Lower leg skin (tissue), 3 donors: ENCODE measurements around the gene ZNF148.

Experiments used
- CTCF ChIP-seq, 3 donors: fragments of 450-650 bp; IDR thresholded peaks; one replicate each; pipeline ENCODE4 v1.5.1; 2016; ENCODE audit warnings: antibody characterized with exemption in 3 of 3, mild to moderate bottlenecking in 3 of 3, moderate library complexity in 2 of 3
- POLR2A ChIP-seq, 2 donors: fragments of 450-650 bp; IDR thresholded peaks; one replicate each; pipeline ENCODE4 v1.6.1; 2016 to 2017; ENCODE audit warnings: antibody characterized with exemption in 2 of 2, mild to moderate bottlenecking in 1 of 2, moderate library complexity in 1 of 2

- TF ChIP-seq CTCF (IDR thresholded peaks at IDR 0.05) (no peak), POLR2A (IDR thresholded peaks at IDR 0.05) (no peak)
These were observed 183.4 kb downstream of the ZNF148 start for GRCh38 chr3:125191730-125192129.
